CD4-positive, alpha-beta T cell treated with Interleukin-6 for 4 hours (primary cell): ENCODE measurements around the gene DST.
"Not testable (repeated sequence)": the region's sequence is repeated elsewhere in the genome, so short reads cannot be mapped to it uniquely, and the experiment has no call there.

Experiments used
- DNase-seq: peaks from one replicate; pipeline ENCODE4 v3.0.0-alpha.2; 2020; ENCODE audit warnings: mixed read lengths

Gene DST

GRCh38 chr6:56661338-56661737 is 18.6 kb upstream of the DST start:
- DNase-seq, result not testable (repeated sequence)

- DNase-seq, result no peak
Observed at GRCh38 chr6:56660381-56660730, 17.7 kb upstream of the DST start.

GRCh38 chr6:56659721-56660380 is 17.2 kb upstream of the DST start:
- DNase-seq, result no peak

- DNase-seq, result no peak
Observed at GRCh38 chr6:56658326-56658725, 15.6 kb upstream of the DST start.

DNA sequence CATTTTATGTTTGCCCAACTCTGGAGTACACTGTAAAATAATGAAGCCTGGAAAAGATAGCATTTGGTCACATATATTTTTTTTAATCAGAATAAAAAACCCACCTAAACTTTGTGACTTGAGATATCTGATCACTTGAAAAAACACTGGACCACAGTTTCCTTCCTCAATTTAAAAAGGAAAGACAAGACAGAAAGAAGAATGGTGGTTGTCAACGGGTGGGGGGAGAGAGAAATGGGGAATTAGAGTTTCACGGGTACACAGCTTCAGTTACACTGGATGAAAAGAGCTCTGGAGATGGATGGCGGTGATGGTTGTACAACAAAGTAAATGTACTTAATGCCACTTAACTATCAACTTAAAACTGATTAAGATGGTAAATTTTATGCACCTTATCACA is 14.7 kb upstream of the DST start:
- DNase-seq, result no peak

DNA sequence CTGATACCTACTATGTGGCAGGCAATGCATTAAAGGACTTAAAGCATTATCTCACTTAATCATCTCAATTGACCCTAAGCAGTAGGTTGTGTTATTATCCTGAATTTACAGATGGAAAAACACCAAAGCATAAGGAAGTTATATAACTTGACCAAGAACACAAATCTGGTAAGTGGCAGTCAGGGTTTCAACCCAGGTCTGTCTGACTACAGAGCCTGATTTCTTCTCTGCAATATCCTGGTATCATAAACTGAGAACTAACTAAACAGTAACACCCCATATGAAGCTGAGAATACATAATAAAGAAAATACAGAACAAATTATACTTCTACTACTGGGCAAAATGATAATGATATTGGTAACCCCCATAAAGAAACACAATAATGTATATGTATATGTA is 13.8 kb upstream of the DST start:
- DNase-seq, result no peak

- DNase-seq, result no peak
Observed at GRCh38 chr6:56655996-56656395, 13.3 kb upstream of the DST start.

DNA sequence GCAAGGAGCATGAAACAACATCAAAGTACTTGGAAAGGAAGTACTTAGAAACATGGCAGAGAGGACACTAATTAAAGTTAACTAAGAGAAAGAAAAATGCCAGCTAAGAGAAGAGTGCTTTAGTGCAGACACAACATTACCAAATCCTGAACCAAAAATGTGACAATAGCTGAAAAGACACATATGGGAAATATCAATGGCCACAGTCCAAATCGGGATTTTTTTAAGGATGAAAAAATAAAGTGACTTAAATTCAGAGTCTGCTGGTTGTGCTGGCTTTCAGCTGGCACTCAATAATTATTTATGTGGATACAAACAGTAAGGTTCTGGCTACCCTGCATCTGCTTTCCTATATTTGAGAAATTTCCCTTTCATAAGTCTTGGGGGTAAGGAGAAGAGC is 12.6 kb upstream of the DST start:
- no peak for DNase-seq

- no peak for DNase-seq
Observed at GRCh38 chr6:56652994-56653393, 10.3 kb upstream of the DST start.

GRCh38 chr6:56652231-56652630 is 9.5 kb upstream of the DST start:
- DNase-seq, result no peak

- DNase-seq, result no peak
Observed at GRCh38 chr6:56650191-56650590, 7.5 kb upstream of the DST start.

DNA sequence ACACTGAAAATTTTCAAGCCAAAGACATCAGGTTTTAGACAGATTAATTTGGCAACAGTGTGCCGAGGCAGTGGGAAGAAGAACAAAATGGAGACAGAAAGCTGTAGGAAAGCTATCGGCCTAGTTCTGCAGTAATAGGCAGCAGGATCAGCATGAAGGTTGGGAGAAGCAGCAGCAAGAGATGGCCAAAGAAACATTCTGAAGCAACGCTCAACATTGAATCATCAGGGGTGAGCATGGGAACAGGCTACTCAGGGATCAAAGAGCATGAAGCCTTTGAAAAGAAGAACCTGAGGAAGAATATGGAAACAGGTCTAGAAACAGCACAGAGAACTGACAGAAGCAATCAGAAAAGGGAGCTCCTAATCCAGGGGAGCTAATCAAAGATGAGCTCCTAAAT is 7.1 kb upstream of the DST start:
- no peak for DNase-seq

DNA sequence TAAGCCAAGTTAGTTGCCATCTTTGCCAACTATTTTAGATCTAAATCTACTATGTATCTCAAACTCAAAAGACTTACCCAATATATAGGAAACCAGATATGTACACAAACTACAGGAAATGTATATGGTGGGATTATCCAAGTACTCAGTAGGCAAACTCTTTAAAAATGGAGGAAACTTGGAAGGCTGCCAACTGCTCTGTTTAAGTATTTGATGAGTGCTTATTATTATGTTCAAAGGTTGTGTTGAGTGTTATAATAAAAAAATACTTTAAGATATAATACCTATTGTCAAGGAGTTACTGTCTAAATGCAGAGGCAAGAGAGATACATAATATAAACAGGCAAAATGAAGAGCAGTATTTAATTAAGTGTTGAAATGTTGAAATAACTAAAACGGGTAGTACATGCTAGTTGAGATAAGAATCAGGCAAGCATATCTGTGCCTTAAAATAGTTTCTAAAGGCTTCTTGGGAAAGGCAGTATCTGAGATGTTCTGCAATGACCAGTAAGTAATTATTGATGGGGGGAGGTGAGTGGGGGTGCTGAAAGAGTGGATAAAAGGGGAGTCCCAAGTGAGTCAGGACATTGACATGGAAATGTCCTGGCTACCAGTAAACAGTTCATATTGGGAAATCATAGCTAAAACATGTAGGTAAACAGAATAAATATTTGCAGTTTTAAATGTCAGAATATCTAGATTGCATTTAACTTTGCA is 6.5 kb upstream of the DST start:
- DNase-seq, result no peak

DNA sequence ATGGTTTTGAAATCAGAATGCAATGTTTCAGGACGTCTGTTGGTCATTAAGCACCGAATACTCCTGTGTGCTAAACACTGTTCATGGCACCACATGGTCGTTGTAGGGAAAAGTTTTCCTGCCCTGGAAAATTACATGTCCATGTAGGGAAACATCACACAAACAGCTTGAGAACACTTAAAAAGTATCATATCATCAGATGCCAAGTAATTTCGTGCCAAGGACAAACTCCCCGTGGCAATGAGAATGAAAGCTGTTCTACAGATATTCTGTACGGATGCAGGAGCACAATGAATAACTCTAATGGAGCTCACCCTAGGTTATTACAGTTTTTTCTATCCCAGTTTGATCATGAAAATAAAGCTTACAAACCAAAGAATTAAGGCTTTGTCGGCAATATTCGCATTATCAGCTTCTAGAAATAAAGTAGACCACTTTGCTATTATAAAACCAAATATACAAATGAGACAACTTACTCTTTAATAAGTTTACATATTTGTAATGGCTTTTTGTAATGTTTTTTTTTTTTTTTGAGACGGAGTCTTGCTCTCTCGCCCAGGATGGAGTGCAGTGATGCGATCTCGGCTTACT is 4.6 kb upstream of the DST start:
- DNase-seq, result no peak

- DNase-seq, result no peak
Observed at GRCh38 chr6:56644366-56644765, 1.7 kb upstream of the DST start.

DNA sequence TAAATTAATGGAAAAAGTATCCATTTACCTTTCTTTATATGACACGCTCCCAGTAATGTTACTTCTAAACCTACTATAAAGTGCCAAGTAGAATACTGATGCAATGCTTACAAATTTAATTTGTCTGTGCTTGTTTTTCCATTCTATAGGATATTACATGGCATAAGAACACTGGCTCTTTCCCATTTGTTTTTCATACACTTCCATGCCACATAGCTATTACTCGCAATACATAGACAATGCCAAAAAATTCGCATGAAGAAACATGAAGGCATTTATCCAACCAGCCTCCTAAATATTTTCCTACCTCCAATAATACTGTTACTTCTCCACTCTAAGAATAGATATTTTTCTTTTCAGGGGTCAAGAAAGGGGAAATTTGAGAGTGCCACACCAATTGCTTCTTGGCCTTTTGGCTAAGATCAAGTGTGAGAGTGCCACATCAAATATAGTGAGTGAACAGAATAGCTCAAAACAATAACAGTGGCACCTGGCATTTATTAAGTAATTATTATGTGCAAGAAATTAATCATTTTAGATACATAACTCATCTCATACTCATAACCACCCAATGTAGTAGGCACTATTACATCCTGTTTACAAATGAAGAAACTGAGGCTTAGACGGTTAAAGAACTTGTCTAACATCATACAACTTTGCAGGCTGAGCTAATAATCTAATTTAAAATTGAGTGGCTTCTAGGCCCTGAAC is 845 bp upstream of the DST start:
- DNase-seq, result no peak

DNA sequence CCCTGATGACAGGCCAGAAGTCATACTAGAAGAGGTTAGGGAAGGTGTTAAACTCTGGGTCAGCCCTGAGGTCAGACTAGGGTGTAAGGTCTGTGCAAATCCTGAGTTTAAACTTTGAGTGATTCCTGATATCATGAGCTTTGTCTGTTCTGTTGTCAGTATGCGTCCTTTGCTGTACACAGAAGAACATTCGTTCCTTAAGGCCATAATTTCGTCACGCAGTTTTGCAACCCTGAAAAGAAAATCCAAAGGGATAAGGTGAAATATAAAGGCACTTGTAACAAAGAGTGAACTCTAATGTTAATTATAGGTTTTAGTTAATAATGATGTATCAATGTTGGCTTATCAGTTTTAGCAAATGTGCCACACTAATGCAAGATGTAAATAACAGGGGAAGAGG is 2.3 kb downstream of the DST start:
- no peak for DNase-seq

DNA sequence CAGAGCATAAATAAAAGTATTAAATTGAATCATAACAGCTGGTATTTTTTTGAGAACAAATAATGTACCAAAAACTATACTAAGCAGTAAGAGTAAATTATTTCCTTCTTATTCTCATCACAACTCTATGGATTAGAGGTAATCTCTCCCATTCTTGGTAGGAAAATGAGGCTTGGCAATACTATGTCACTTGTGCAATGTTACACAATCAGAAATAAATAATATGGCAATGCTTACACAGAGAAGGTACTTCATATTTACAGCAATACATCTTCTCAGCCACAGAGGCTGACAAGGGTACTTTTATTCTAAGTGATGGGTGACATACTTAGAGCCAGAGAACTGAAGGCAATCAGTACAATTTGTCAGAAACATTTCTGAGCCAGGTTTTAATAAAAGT is 3.9 kb downstream of the DST start:
- no peak for DNase-seq

- no peak for DNase-seq
Observed at GRCh38 chr6:56637640-56638039, 5.0 kb downstream of the DST start.

GRCh38 chr6:56628105-56628504 is 14.6 kb downstream of the DST start:
- DNase-seq, result no peak

GRCh38 chr6:56625356-56625755 is 17.3 kb downstream of the DST start:
- no peak for DNase-seq

DNA sequence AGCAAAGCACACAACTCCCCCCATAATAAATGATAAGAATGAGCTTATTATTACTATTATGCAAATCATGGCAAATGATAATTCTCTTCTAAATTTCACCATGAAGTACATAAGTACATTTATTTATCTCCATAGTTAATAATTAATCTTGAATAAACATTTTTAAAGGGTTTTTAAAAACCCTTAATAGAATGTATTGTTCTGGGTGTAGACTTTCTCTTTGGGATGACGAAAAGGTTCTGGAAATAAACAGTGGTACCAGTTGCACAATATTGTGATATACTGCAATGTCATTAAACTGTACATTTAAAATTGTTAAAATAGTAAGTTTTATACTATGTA is 18.0 kb downstream of the DST start:
- no peak for DNase-seq

- no peak for DNase-seq
Observed at GRCh38 chr6:56624046-56624727, 18.5 kb downstream of the DST start.
